Measurements from ENCODE around the gene SPIB.

Gene SPIB

DNA sequence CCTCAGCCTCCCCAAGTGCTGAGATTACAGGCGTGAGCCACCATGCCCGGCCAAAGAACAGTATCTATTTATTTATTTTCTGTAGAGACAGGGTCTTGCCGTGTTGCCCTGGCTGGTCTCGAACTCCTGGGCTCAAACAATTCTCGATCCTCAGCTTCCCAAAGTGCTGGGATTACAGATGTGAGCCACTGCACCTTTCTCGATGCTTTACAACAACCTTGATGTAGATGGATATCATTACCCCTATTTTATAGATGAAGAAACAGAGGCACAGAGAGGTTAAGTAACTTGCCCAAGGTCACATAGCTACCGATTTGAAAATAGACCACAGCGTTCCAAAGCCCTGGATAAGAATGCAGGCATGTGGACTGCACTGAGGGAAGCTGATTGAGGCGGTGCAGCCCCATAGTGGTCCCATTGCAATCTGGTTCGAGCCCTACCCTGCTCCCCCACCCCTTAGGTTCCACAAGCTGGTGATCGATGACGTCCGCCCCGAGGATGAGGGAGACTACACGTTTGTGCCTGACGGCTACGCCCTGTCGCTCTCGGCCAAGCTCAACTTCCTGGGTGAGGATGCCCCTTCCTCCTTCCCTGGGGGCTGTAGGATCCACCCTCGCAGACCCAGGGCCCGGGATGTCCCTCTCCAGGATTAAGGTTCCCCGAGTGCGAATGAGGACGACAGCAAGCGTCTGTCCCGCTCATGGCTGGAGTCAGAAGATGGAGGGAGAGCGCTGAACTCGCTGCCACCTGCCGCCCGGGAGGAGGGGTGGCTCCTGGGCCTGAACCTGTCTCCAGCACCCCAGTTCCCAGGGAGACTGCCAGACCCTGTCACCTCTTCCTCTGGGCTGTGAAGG is 31.9 kb downstream of the SPIB start:
- TF ChIP-seq, protein P1, sequence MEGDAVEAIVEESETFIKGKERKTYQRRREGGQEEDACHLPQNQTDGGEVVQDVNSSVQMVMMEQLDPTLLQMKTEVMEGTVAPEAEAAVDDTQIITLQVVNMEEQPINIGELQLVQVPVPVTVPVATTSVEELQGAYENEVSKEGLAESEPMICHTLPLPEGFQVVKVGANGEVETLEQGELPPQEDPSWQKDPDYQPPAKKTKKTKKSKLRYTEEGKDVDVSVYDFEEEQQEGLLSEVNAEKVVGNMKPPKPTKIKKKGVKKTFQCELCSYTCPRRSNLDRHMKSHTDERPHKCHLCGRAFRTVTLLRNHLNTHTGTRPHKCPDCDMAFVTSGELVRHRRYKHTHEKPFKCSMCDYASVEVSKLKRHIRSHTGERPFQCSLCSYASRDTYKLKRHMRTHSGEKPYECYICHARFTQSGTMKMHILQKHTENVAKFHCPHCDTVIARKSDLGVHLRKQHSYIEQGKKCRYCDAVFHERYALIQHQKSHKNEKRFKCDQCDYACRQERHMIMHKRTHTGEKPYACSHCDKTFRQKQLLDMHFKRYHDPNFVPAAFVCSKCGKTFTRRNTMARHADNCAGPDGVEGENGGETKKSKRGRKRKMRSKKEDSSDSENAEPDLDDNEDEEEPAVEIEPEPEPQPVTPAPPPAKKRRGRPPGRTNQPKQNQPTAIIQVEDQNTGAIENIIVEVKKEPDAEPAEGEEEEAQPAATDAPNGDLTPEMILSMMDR (IDR thresholded peaks at IDR 0.05; ENCODE audit: extremely low read depth, missing control alignments), result no peak
- DNase-seq (ENCODE audit: low spot score), result no peak

DNA sequence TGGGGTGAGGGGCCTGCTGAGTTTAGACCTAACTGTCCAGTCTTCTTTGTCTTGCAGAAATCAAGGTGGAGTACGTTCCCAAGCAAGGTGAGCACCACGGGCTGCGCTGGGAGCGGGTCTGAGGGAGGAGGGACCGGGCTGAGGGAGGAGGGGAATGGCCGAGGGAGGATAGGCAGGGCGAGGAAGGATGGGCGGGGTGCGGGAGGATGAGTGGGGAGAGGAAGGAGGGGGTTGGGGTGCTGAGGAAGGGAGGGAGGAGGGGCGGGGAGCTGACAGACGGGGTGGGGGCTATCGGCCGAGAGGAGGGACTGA is 32.4 kb downstream of the SPIB start:
- TF ChIP-seq, protein P1 (IDR thresholded peaks at IDR 0.05; ENCODE audit: extremely low read depth, missing control alignments), result no peak
- no peak for DNase-seq (ENCODE audit: low spot score)

- TF ChIP-seq, protein P1 (IDR thresholded peaks at IDR 0.05; ENCODE audit: extremely low read depth, missing control alignments), result no peak
- no peak for DNase-seq (ENCODE audit: low spot score)
These were observed 34.5 kb downstream of the SPIB start for GRCh38 chr19:50453243-50453642.

GRCh38 chr19:50455992-50456391 is 37.3 kb downstream of the SPIB start:
- DNase-seq (ENCODE audit: low spot score), result no peak
- TF ChIP-seq, protein P1 (IDR thresholded peaks at IDR 0.05; ENCODE audit: extremely low read depth, missing control alignments), result no peak

DNA sequence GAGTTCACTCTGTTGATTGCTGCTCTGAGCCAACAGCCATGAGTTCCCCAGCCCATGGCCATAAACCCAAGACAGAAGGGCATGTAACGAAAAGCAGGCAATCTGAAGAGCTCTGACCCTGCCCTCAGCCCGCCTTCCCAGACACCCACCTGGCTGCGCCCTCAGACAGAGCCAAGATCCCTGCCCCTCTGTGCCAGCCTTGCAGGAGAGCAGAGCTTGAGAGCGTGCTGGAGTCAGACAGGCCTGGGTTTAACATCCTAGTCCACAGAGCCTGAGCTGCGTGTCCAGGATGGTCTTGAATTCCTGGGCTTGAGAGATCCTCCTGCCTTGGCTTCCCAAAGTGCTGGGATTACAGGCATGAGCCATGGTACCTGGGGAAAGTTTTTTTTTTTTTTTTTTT is 38.6 kb downstream of the SPIB start:
- TF ChIP-seq, protein P1 (IDR thresholded peaks at IDR 0.05; ENCODE audit: extremely low read depth, missing control alignments), result no peak
- DNase-seq (ENCODE audit: low spot score), result no peak

DNA sequence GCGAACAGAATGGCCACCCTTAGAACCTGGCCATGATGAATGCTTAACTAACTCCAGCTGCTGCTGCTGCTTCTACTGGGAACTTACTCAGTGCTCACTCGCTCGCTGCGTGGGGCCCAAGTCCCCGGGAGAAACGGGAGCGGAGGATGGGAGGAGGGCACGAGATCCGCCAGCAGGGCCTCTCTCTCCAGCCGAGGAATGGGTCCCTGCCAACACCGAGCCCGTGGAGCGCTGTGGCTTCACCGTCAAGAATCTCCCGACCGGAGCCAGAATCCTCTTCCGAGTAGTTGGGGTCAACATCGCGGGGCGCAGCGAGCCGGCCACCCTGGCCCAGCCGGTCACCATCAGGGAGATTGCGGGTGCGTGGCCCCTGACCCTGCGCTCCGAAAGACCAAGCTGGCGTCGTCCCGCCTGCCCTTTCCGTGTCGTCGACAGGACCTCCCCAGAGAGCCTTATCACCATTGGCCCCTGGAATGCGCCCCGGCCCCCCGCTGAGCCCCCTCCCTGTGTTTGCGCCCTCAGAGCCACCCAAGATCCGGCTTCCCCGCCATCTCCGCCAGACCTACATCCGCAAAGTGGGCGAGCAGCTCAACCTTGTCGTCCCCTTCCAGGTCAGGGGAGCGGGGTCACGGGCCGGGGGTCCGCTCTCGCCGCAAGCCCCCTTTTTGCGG is 39.8 kb downstream of the SPIB start:
- TF ChIP-seq, protein P1 (IDR thresholded peaks at IDR 0.05; ENCODE audit: extremely low read depth, missing control alignments), result no peak
- DNase-seq (ENCODE audit: low spot score), result no peak

GRCh38 chr19:50459067-50459456 is 40.3 kb downstream of the SPIB start:
- no peak for DNase-seq (ENCODE audit: low spot score)
- TF ChIP-seq, protein P1 (IDR thresholded peaks at IDR 0.05; ENCODE audit: extremely low read depth, missing control alignments), result no peak
